Gastroesophageal sphincter (tissue), 4 donors: ENCODE results near the gene DHRS4L2. TPM values are rescaled to one million over a fixed set of nuclear protein-coding genes. Genes with fewer than 3 reads are reported as not detected.
"Not testable (repeated sequence)": the region's sequence is repeated elsewhere in the genome, so short reads cannot be mapped to it uniquely, and the experiment has no call there.

Experiments
- ATAC-seq: fragments of 150-250 bp; one replicate; pipeline ENCODE4 v1.9.1; 2016; ENCODE audit warnings: mild to moderate bottlenecking, moderate library complexity
- H3K27ac ChIP-seq, 4 donors: fragments of 200-600 bp; sonication (generic) in 3 of 4; 1 replicate in 3 of 4; 2 replicates in 1 of 4; pipeline ENCODE4 v1.5.1; 2016 to 2019
- H3K27me3 ChIP-seq: fragments of 200-600 bp; sonication (generic); one replicate; pipeline ENCODE4 v1.5.1; 2019
- H3K36me3 ChIP-seq, 2 donors: fragments of 200-600 bp; sonication (generic); one replicate each; pipeline ENCODE4 v1.5.1; 2019; ENCODE audit warnings: control low read depth in 1 of 2
- H3K4me1 ChIP-seq, 3 donors: fragments of 200-600 bp; sonication (generic); 1 replicate in 2 of 3; 2 replicates in 1 of 3; pipeline ENCODE4 v1.5.1; 2016 to 2019; ENCODE audit warnings: control low read depth in 2 of 3
- H3K4me3 ChIP-seq, 2 donors: fragments of 200-600 bp; sonication (generic); one replicate each; pipeline ENCODE4 v1.5.1; 2019; ENCODE audit warnings: mild to moderate bottlenecking in 1 of 2, moderate library complexity in 1 of 2
- H3K9me3 ChIP-seq, 3 donors: fragments of 200-600 bp; sonication (generic); one replicate each; pipeline ENCODE4 v1.5.1; 2017 to 2019; ENCODE audit warnings: control low read depth in 2 of 3
- EP300 ChIP-seq: sonication (generic); formaldehyde crosslinking; IDR thresholded peaks from one replicate; pipeline ENCODE4 v1.6.1; 2017; ENCODE audit warnings: antibody characterized with exemption, mild to moderate bottlenecking
- POLR2A ChIP-seq, 2 donors: fragments of 450-650 bp; IDR thresholded peaks; one replicate each; pipeline ENCODE4 v1.6.1; 2017; ENCODE audit warnings: antibody characterized with exemption in 2 of 2, mild to moderate bottlenecking in 2 of 2, moderate library complexity in 1 of 2
- POLR2AphosphoS5 ChIP-seq: sonication (generic); formaldehyde crosslinking; IDR thresholded peaks from one replicate; pipeline ENCODE4 v1.6.1; 2017; ENCODE audit warnings: antibody characterized with exemption
- WGBS, 2 donors: methylation state at CpG; one replicate each; pipeline ENCODE4 v1.1.5; 2018; ENCODE audit warnings: low coverage in 1 of 2; 5-methylcytosine and 5-hydroxymethylcytosine counted together
- total RNA-seq, 4 donors: library from RNA; depleted of rRNA; stranded (reverse); fragments of >200 nt; gene quantifications; one replicate each; pipeline ENCODE4 v1.1.0, GENCODE V29; 2016
- TF ChIP-seq, protein P1 (sequence below), 4 experiments: fragments of 200-600 bp in 2 of 4; fragments of 450-650 bp in 2 of 4; sonication (generic) in 1 of 4; IDR thresholded peaks; one replicate each; pipeline ENCODE4 v1.5.1; 2017 to 2019; ENCODE audit warnings: antibody characterized with exemption in 4 of 4, mild to moderate bottlenecking in 2 of 4, moderate library complexity in 2 of 4

DHRS4L2 gene
- total RNA-seq, 4 donors from 2014 or later, result 5.9 to 25.3 (median 16.7) TPM

DNA sequence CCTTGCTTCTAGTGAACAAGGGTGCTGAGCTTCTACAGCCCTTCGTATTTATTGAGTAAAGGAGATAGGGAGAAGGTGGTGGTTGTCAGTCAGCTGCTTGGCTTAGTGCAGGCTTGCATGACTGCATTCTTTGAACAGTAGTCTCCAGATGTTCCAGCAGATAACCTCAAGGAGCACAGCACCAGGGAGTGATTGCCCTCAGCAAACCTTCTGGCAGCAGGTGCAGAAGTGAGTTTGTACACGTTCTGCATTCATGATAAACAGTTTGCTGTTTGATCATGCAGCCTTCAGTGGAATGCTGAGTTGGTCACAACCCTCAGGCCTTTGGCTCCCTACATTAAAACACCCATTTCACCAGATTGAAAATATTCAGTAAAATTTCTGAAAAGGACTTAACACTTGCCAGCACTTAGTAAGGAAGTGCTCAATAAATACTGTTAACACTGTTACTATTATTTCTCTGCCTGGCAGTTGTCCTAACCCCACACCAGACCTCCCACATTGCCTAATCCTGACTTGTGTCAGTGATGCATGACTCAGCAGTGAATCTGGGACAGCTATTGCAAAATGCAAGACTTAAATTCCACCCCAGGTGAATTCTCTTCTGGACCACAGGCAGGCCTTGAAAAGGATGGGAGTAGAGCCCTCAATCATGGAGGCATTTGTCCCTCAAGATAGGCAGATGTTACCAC, 44.1 kb downstream of the DHRS4L2 start:
- TF ChIP-seq POLR2AphosphoS5 (peak; percentile 43), POLR2A (IDR thresholded peaks at IDR 0.05) (no peak)
- Histone ChIP-seq H3K27me3 (no peaks in the 10 kb centered on the region), H3K27ac (no peak overlapping the region), H3K4me3 (no peak overlapping the region), H3K9me3 (peaks cover 0 to 8% (median 0%) of the 10 kb centered on the region in 3 donors), H3K4me1 (peaks cover 0 to 19% (median 0%) of the 10 kb centered on the region in 3 donors), H3K36me3 (no peaks in the 10 kb centered on the region)
- WGBS, 2 donors, result 65 to 75% methylated on average over 2 of the region's 2 CpGs
- peak; percentile 56 for ATAC-seq

DNA sequence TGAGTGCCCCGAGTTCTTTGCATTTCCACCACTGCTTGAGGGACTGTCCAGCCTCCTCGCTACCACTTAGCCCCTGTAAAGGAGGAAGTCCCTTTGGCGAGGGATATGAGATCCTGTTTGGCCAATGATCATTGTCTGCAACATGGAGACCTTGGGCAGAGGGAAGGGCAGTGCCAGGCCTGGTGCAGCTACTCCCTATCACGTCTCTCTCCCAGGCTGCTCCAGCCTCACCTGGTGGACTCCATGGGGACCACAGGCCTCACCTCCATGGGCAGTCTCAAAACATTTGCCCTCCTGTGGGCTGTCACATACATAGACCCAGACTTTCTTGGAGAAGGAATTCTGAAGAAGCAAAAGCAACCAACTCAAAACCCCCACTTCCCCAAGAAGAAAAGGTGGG, 47.0 kb downstream of the DHRS4L2 start:
- H3K27me3 ChIP-seq, H3K9me3 ChIP-seq, H3K36me3 ChIP-seq: not testable (repeated sequence)
- TF ChIP-seq, protein P1, sequence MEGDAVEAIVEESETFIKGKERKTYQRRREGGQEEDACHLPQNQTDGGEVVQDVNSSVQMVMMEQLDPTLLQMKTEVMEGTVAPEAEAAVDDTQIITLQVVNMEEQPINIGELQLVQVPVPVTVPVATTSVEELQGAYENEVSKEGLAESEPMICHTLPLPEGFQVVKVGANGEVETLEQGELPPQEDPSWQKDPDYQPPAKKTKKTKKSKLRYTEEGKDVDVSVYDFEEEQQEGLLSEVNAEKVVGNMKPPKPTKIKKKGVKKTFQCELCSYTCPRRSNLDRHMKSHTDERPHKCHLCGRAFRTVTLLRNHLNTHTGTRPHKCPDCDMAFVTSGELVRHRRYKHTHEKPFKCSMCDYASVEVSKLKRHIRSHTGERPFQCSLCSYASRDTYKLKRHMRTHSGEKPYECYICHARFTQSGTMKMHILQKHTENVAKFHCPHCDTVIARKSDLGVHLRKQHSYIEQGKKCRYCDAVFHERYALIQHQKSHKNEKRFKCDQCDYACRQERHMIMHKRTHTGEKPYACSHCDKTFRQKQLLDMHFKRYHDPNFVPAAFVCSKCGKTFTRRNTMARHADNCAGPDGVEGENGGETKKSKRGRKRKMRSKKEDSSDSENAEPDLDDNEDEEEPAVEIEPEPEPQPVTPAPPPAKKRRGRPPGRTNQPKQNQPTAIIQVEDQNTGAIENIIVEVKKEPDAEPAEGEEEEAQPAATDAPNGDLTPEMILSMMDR (IDR thresholded peaks at IDR 0.05), result peak in 1 of 4 experiments; percentile 9
- Histone ChIP-seq H3K4me3 (peak overlapping the region; percentile 62 to 77), H3K27ac (peak overlapping the region; percentile 83 to 97 (median 90)), H3K4me1 (peaks cover 0 to 19% (median 0%) of the 10 kb centered on the region in 3 donors)
- peak; percentile 11 for ATAC-seq
- WGBS, 2 donors, result no CpG with 5 or more reads among the region's 4 CpGs

DNA sequence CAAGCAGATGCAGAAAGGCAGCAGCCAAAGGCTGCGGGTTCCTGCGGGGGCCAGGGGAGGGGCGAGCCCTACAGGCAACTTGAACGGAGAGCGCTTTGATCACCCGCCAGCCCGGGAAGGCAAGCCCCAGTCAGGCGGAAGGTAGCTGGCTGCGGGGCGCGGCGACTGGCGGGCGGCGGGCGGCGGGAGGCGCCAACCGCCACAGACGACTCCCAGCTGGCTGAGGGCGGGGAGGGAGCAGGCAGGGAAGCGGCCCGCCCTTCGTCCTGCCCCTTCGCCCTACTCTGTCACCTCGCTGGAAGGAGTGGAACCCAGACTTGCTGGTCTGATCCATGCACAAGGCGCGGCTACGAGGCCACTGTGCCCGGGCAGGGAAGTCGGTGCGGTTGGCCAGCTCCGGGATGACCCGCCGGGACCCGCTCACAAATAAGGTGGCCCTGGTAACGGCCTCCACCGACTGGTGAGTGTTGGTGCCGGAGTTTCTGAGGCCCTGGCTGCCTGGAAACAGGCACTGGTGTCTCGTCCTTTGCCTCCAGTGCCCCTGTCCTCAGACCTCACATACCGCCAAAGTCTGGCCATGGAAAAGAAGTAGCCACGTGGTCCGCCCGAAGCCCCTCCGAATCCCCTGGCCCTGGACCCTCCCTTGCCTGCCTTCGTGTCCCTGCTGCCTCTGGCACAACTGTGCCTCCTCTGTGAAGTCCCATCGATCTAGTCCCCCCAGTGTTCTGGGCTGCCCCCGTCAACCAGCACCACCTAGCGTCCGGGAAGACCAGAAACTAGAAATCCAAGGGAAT, 47.6 kb downstream of the DHRS4L2 start:
- no peaks in the 10 kb centered on the region for H3K36me3 ChIP-seq
- TF ChIP-seq EP300, result no peak
- TF ChIP-seq POLR2A (IDR thresholded peaks at IDR 0.05), result peak in 1 of 2 donors; percentile 21
- peak; percentile 4 for TF ChIP-seq POLR2AphosphoS5
- TF ChIP-seq, protein P1 (IDR thresholded peaks at IDR 0.05), result peak; percentile 41 to 86 (median 68)

DNA sequence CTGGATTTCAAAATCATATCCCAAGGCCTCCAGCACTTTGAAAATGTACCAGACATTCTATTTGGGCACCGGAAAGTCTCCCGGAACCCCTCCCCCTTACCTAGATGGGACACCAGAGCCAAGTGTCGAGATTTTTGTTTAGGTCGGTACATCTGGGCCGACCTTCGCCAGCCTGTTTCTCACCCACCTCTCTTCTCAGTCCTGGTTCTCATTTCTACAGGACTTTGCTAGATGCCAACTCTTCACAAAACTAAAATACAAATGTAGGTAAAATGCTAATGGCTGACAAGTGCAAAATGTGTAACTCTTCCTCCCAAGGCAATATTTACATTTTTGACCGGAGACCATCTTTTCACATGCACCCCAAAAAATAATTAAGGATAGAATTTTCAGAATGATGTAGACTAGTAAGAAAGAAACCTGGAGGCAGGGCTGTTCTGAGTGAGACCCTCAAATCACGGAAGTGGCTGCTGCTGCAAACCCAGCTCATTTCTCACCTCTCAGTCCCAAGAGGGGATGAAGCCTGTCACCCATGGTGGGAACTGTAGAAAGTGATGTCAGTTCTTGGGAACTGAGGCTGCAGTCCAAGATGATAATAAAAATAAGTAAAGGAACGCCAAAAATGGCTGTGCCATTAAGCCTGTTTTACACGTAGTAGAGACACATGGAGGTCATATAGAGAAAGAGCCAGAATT, 48.4 kb downstream of the DHRS4L2 start:
- 56 to 80% methylated on average over 4 to 5 of the region's 10 CpGs for WGBS, 2 donors
- H3K27ac ChIP-seq, result peak overlapping the region; percentile 83 to 97 (median 90)
- H3K9me3 ChIP-seq, H3K36me3 ChIP-seq, H3K27me3 ChIP-seq, ATAC-seq: not testable (repeated sequence)
- peaks cover 0 to 19% (median 0%) of the 10 kb centered on the region in 3 donors for H3K4me1 ChIP-seq
- peak overlapping the region; percentile 62 to 77 for H3K4me3 ChIP-seq

More for the DNA sequence above, 47.6 kb downstream of the DHRS4L2 start:
- H3K4me3 ChIP-seq, result peak overlapping the region; percentile 62 to 77
- peak; percentile 92 for ATAC-seq
- 0% methylated on average over 3 to 8 of the region's 50 CpGs for WGBS, 2 donors
- H3K27me3 ChIP-seq, result no peaks in the 10 kb centered on the region
- peaks cover 0 to 19% (median 0%) of the 10 kb centered on the region in 3 donors for H3K4me1 ChIP-seq
- peak overlapping the region; percentile 83 to 97 (median 90) for H3K27ac ChIP-seq
- peaks cover 0 to 8% (median 0%) of the 10 kb centered on the region in 3 donors for H3K9me3 ChIP-seq

DNA sequence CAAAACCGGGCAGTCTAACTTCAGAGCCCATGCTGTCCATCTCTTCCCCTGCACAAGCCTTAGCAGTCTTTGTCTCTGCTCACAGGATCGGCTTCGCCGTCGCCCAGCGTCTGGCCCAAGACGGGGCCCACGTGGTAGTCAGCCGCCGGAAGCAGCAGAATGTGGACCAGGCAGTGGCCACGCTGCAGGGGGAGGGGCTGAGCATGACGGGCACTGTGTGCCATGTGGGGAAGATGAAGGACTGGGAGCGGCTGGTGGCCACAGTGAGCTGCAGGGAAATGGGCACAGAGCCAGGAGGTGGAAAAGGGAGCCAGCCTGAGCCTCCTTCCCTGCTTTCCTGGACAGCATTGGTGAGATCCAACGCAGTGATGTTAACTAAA, 48.9 kb downstream of the DHRS4L2 start:
- no peak for ATAC-seq

More for the DNA sequence above, 48.9 kb downstream of the DHRS4L2 start:
- peak overlapping the region in 1 of 4 donors; percentile 90 for H3K27ac ChIP-seq
- WGBS, 2 donors, result 73 to 83% methylated on average over 5 to 6 of the region's 14 CpGs
- no peaks in the 10 kb centered on the region for H3K27me3 ChIP-seq
- peaks cover 0 to 2% (median 0%) of the 10 kb centered on the region in 3 donors for H3K9me3 ChIP-seq
- TF ChIP-seq EP300, result no peak
- no peak for TF ChIP-seq POLR2AphosphoS5
- TF ChIP-seq, protein P1 (IDR thresholded peaks at IDR 0.05), result no peak
- TF ChIP-seq POLR2A (IDR thresholded peaks at IDR 0.05), result no peak
- no peak overlapping the region for H3K4me3 ChIP-seq
- no peaks in the 10 kb centered on the region for H3K36me3 ChIP-seq
- H3K4me1 ChIP-seq, result peaks cover 0 to 19% (median 0%) of the 10 kb centered on the region in 3 donors
